ENCODE measurements around the gene HAPLN2. TPM values are rescaled to one million over a fixed set of nuclear protein-coding genes. Genes with fewer than 3 reads are reported as not detected.

The HAPLN2 gene
- polyA plus RNA-seq, 1 donor = 0.63 TPM

- no peak for DNase-seq
Measured at GRCh38 chr1:156644640-156645039, 25.4 kb downstream of the HAPLN2 start.

DNA sequence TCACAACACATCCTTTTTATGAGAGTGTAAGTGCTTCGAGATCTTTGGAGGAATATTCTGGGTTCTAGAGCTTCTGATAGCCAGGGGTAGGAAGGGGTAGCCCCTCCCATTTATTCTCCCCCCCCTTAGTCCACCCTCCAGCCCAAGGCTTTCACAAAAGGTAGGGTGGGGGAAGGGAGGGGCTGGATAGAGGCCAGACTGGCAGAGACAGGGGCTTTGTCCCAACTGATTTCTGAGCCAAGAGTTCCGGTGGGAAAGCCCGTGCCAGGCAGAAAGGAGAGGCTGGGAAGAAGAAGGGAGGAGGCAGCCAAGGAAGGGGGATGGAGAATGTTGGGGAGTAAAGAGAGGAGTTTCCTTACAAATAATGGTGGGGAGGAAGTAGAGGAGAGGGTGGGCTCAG lies 25.8 kb downstream of the HAPLN2 start:
- DNase-seq = no peak

DNA sequence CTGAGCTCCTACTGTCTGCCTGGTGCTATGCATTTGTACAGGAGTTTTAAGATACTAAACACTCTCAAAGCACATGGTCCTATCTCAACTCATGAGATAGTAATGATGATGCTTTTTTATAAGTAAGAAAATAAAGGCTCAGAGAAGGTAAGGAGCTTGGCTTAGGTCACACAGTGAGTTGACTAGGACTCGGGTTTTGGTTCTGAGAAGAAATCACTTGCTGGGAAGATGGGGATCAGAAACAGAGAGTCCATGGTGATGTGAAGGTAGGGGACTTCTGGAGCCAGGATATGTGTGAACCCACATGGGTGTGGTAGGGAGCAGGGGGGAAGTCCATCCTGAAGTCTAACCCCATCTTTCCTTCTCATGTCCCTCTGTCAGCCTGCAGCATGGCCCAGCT lies 26.5 kb downstream of the HAPLN2 start:
- no peak for DNase-seq

DNA sequence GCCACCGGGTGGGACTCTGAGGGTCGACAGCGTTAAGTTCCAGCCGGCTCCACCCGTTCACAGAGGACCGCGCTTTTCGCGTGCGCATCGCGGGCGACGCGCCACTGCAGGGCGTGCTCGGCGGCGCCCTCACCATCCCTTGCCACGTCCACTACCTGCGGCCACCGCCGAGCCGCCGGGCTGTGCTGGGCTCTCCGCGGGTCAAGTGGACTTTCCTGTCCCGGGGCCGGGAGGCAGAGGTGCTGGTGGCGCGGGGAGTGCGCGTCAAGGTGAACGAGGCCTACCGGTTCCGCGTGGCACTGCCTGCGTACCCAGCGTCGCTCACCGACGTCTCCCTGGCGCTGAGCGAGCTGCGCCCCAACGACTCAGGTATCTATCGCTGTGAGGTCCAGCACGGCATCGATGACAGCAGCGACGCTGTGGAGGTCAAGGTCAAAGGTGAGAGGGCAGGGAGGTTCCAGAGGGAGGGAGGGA lies 27.6 kb downstream of the HAPLN2 start:
- DNase-seq = no peak

DNA sequence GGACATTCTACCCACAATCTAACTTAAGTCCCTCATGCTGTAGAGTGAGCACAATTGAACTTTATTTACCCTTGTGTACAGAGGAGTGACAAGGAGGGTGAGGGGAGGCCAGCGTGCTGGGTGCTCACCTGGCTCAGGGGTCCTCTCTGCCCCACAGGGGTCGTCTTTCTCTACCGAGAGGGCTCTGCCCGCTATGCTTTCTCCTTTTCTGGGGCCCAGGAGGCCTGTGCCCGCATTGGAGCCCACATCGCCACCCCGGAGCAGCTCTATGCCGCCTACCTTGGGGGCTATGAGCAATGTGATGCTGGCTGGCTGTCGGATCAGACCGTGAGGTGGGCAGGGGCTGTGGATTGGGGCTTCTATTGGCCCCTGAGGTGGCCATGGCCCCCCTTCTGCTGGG lies 28.1 kb downstream of the HAPLN2 start:
- DNase-seq = no peak

GRCh38 chr1:156648496-156648895 lies 29.3 kb downstream of the HAPLN2 start:
- DNase-seq = no peak

DNA sequence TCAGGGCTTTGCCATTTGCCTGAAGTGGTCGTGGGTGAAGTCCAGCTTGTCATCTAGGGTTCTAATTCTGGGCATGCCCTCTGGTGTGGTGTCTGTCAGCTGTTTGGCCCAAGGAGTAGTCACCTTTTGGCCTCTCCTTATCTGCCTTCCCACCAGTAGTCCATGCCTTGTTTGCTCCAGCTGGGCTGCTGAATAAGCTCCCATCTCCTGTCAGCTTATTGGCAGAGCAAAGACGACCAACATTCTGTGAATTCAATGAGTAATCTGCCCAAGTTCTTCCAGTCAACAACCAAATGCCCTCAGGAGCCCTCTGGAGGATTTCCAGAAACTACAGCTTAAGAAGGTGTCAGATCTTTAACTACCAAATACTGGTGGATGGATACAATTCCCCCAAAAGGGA lies 29.7 kb downstream of the HAPLN2 start:
- DNase-seq = no peak

DNA sequence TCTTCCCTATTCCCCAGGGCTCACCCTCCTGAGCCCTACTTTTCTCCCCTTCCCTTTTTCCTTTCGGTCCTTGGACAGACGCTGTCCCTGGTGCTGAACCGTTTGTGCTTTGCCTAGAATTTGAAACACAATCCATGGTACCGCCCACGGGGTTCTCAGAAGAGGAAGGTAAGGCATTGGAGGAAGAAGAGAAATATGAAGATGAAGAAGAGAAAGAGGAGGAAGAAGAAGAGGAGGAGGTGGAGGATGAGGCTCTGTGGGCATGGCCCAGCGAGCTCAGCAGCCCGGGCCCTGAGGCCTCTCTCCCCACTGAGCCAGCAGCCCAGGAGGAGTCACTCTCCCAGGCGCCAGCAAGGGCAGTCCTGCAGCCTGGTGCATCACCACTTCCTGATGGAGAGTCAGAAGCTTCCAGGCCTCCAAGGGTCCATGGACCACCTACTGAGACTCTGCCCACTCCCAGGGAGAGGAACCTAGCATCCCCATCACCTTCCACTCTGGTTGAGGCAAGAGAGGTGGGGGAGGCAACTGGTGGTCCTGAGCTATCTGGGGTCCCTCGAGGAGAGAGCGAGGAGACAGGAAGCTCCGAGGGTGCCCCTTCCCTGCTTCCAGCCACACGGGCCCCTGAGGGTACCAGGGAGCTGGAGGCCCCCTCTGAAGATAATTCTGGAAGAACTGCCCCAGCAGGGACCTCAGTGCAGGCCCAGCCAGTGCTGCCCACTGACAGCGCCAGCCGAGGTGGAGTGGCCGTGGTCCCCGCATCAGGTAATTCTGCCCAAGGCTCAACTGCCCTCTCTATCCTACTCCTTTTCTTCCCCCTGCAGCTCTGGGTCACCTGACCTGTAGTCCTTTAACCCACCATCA lies 33.1 kb downstream of the HAPLN2 start:
- DNase-seq = peak; percentile 81

- no peak for DNase-seq
Measured at GRCh38 chr1:156652992-156653355, 33.8 kb downstream of the HAPLN2 start.

GRCh38 chr1:156654700-156655099 lies 35.5 kb downstream of the HAPLN2 start:
- no peak for DNase-seq

- no peak for DNase-seq
Measured at GRCh38 chr1:156655151-156655903, 36.1 kb downstream of the HAPLN2 start.

GRCh38 chr1:156655904-156656516 lies 36.8 kb downstream of the HAPLN2 start:
- no peak for DNase-seq

DNA sequence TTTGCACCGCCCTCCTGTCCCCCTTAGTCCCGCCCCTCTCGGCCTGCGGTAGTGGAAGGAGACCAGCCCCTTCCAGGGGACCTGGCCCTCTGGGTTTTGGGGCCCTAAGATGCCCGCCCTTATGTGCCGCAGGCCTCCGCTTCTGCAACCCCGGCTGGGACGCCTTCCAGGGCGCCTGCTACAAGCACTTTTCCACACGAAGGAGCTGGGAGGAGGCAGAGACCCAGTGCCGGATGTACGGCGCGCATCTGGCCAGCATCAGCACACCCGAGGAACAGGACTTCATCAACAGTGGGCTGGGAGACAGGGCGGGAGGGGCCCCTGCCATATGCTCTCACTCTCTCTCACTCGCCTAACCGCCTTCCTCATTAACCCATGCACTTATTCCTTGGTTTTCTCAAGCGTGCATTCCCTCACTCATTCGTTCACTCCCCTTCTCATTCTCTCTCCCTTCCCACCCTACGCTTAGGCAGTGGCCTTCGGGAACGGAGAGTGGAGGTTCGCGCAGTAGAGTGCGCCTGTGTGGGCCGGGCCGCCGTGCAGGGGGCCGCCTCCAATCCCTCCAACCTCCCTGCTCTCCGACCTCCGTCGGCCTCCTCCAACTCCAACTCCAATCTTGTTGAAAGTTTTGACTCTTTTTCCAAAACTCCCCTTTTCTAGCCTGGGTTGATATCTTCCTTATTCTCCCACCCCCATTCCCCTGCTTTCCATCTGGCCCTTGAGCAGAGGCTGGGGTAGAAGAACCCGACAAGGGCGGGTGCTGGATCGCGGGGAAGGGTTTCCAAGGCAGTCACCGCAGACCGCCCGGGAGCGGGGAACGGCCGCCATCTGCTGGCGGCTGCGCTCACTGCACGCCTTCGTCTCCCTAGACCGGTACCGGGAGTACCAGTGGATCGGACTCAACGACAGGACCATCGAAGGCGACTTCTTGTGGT lies 37.9 kb downstream of the HAPLN2 start:
- no peak for DNase-seq

DNA sequence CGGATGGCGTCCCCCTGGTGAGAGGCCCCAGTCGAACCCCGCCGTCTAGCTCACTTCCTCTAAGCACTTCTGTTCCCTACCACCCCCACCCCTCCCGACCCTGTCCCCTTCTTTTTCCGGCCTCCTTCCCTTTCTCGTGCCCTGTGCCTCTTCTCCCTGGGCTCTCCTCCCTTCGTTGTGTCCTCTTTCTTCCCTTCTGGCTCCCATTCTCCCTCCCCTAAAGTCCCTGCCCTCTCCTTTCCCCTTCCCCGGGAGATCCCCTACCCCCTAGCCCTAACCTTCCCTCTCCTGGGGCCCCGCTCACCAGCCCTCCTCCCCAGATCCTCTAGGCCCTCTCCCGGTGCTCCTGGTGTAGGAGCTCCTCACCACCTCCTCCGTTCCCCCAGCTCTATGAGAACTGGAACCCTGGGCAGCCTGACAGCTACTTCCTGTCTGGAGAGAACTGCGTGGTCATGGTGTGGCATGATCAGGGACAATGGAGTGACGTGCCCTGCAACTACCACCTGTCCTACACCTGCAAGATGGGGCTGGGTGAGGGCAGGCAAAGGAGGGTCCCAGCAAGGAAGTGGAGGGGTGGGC lies 38.6 kb downstream of the HAPLN2 start:
- no peak for DNase-seq

DNA sequence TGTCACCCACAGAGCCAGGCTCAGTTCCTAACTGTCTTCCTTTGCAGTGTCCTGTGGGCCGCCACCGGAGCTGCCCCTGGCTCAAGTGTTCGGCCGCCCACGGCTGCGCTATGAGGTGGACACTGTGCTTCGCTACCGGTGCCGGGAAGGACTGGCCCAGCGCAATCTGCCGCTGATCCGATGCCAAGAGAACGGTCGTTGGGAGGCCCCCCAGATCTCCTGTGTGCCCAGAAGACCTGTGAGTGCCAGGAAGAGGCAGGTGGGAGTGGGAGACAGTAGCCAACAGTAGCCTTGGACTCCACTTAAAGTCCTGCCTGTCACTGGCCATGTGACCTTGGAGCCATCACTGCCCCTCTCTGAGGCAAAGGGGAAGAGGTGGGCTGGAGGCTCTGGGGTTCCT lies 39.3 kb downstream of the HAPLN2 start:
- no peak for DNase-seq

GRCh38 chr1:156658945-156659574 lies 39.8 kb downstream of the HAPLN2 start:
- DNase-seq = no peak

GRCh38 chr1:156659661-156659987 lies 40.4 kb downstream of the HAPLN2 start:
- no peak for DNase-seq

DNA sequence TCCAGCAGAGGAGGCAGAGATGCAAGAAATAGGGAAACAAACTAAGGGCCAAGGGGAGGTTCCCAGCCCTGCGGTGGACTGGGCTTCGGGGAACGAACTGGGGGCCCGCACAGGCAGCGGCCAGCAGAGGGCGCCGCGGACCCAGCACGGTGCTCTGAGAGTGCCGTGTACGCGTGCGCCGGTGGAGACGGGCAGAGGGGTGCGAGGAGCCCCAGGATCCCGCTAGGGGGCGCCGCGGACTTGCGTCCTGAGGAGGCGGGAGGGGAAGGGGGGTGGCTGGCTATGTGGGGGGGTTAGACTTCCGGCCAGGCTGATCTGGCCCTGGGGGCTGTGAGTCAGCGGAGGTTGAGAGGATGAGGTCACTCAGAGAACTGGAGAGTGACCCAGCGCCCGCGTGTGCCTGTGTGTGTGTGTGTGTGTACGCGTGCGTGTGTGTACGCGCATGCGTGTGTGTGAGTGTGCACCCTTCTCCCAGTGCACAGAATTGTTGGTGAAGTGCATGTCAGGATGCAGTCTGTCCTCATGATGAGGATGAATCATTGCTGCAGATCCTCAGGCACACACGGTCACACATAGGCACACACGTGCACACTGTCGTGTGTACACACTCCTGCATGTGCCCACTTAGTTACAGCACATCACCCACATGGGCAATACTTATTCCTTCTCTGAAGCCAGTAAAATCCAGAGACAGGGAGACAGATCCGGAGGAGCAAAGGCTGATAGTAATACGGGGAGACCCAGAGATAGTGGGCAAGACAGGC lies 41.0 kb downstream of the HAPLN2 start:
- DNase-seq = peak; percentile 95

DNA sequence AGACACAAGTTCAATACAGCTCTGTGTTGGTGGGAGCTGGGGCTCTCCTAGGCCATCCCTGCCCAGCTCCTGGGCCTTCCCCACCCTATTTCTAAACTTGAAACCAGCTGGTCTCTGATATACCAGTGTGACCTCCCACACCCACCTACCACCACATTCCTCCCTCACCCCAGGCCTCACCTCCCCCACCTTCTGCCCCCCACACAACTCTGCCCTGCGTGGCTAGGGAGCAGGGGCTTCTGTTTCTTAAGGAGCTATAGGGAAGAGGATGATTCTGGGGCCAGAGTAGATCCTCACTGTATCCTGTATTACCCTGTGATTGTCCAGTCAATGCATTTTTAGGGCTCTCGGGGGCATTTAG lies 41.5 kb downstream of the HAPLN2 start:
- DNase-seq = no peak

Data from left kidney (tissue), 2 donors.